Measurements from ENCODE around the gene RAB6B. TPM values are rescaled to one million over a fixed set of nuclear protein-coding genes. Genes with fewer than 3 reads are reported as not detected.

The RAB6B gene
- total and polyA plus RNA-seq, 2 of the 8 experiments (the other 6 are each of a cell fraction or from before 2014, with no cell fraction given) = 7.9 to 15.6 TPM

DNA sequence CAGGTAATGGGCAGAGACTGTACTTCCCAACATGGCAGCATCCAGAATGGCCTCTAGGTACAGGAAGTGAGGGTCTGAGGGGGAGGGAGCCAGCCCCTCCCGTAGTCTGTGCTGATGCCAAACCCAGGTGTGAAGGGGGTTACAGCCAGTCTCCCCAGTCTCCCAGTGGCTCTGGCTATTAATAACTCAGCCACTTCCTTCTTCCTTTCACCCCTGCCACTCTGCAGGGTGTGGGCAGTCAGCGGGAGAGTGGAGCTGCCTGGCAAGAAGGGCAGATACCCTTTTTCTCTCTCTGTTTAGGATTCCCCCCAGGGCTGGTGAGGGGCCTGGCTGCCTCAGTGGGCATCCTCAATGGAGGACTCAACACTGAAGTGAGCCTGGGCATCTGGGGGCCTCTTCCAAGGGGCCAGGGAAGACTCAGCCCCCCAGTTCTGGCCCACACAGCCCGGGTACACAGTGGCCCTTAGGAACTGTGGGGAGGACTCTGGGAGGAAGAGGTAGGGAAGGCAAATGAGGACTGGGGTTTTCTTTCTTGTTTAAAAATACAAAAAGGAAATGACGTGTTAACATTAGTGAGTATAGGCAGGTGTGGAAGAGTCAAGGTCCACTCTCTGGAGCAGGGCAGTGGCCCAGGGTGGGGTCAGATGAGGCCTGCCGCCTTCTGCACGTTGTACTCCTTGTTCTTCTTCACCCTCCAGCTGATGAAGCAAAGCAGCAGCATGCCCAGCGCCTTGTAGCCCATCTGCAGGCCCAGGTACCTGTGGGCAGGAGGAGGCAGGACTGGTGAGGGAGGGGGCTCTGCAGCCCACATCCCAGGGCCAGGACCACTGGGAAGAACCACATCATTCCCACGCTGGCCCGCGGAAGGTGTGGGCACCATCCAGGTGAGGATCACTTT lies 38.6 kb upstream of the RAB6B start (continued):
- TF ChIP-seq SRF (IDR thresholded peaks at IDR 0.05; ENCODE audit: low read depth, low read length) = no peak
- TF ChIP-seq SP4 (IDR thresholded peaks at IDR 0.05; ENCODE audit: low read length) = no peak

Measured in H1 (cell line).